Mucosa of descending colon (tissue), 3 donors: ENCODE data around the gene UBALD1. TPM values are rescaled to one million over a fixed set of nuclear protein-coding genes. Genes with fewer than 3 reads are reported as not detected.

Source experiments
- ATAC-seq: fragments of 200-7000 bp; cut with Tn5 transposase; one replicate; pipeline ENCODE4 v1.9.1; 2020; ENCODE audit warnings: mild to moderate bottlenecking, moderate library complexity
- DNase-seq, 3 donors: peaks; one replicate each; pipeline ENCODE4 v3.0.0-alpha.2; 2020
- H3K36me3 ChIP-seq: fragments of 200-600 bp; one replicate; pipeline ENCODE4 v1.8.0; 2021; ENCODE audit warnings: low read depth, mild to moderate bottlenecking
- H3K4me1 ChIP-seq: fragments of 200-600 bp; one replicate; pipeline ENCODE4 v1.8.0; 2021; ENCODE audit warnings: low read depth, mild to moderate bottlenecking
- H3K4me3 ChIP-seq: fragments of 200-600 bp; one replicate; pipeline ENCODE4 v1.8.0; 2021; ENCODE audit warnings: mild to moderate bottlenecking
- H3K9me3 ChIP-seq: fragments of 200-600 bp; one replicate; pipeline ENCODE4 v1.8.0; 2021; ENCODE audit warnings: mild to moderate bottlenecking
- CTCF ChIP-seq: fragments of 200-600 bp; IDR thresholded peaks from one replicate; pipeline ENCODE4 v1.8.0; 2022; ENCODE audit warnings: antibody characterized with exemption, mild to moderate bottlenecking
- intact Hi-C, 2 donors: fragments of 100-400 bp; cut with DNase I in 1 of 2; cut with micrococcal nuclease in 1 of 2; formaldehyde crosslinking; loops; one replicate each; pipeline versions ENCODE4 v1.11.0 to v1.11.1; 2022; cut with DNase I, micrococcal nuclease
- total RNA-seq, 3 donors: library from RNA; stranded (reverse); fragmentation: NEBNext Ultra II Directional in 2 of 3; extraction: Animal tissue kit (Norgen Biotek cat#: 25700) in 2 of 3; gene quantifications; one replicate each; pipeline versions ENCODE4 v1.2.1 to v1.2.4, GENCODE V29; 2021 to 2023
- donor health status: DM: no; HTN: no; CAD: no; lungs with moderate emphysema.
- donor health status: DM: no; HTN: no; CAD: no.
- donor health status: DM: no; HTN: yes; CAD: no.

Gene UBALD1
- total RNA-seq, 3 donors from 2014 or later = 21.3 to 38.8 (median 22.5) TPM

DNA sequence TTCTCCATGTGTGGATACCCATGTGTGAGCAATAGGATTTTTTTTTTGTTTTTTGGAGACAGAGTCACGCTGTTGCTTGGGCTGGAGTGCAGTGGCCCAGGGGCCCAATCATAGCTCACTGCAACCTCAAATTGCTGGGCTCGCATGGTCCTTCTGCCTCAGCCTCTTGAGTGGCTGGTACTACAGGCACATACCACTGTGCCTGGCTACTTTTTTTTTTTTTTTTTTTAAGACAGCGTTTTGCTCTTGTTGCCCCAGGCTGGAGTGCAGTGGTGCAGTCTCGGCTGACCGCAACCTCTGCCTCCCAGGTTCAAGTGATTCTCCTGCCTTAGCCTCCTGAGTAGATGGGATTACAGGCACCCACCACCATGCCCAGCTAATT lies 26.6 kb upstream of the UBALD1 start:
- no peak for TF ChIP-seq CTCF
- no peak for DNase-seq
- H3K36me3 ChIP-seq = no peaks in the 10 kb centered on the region
- no peak for ATAC-seq
- peaks cover 4% of the 10 kb centered on the region for H3K4me1 ChIP-seq
- intact Hi-C loops = no loop called here
- H3K9me3 ChIP-seq = no peaks in the 10 kb centered on the region
- no peak overlapping the region for H3K4me3 ChIP-seq

DNA sequence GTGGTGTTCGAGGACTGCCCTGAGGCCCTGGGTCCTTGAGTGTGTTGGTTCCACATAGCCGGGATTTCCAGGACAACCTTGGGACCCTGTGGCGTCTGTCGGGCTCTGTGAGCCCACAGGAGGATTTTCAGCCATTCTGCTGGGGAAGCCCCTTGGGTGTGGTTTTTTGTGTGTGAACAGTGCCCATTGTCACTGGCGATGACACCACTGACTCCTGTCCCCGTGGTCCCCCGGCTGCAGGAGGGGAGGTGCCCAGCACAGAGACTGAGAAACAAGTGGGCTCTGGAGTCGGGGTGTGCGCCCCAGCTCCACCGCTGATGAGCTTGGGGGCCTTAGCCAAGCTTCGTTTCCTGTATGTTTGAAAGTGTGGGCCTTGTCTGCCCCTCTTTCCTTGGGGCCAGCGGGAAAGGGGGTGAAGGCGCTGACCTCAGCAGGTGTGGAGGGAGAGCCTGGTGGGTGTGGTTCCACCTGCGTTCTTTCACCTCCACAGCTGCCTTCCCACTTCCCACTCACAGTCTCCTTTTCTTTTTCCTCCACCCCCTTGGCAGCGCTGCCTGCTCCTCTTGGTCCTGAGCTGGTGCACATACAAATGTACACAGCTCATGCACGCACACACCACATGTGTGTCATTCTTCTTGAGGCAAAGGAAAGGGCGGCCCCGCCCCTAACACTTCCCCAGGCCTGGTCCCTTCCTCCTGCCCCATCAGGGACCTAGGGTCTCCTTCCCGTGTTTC lies 26.1 kb upstream of the UBALD1 start:
- peak; percentile 58 for ATAC-seq
- intact Hi-C loops = no loop called here
- Histone ChIP-seq H3K4me1 (peaks cover 4% of the 10 kb centered on the region), H3K36me3 (no peaks in the 10 kb centered on the region), H3K9me3 (no peaks in the 10 kb centered on the region), H3K4me3 (no peak overlapping the region)
- no peak for DNase-seq
- no peak for TF ChIP-seq CTCF

GRCh38 chr16:4639899-4640509 lies 25.3 kb upstream of the UBALD1 start:
- ATAC-seq (no peak), DNase-seq (no peak)
- H3K4me3 ChIP-seq = no peak overlapping the region
- no peak for TF ChIP-seq CTCF
- H3K9me3 ChIP-seq = no peaks in the 10 kb centered on the region
- intact Hi-C loops = no loop called here
- H3K36me3 ChIP-seq = no peaks in the 10 kb centered on the region
- H3K4me1 ChIP-seq = peaks cover 4% of the 10 kb centered on the region

DNA sequence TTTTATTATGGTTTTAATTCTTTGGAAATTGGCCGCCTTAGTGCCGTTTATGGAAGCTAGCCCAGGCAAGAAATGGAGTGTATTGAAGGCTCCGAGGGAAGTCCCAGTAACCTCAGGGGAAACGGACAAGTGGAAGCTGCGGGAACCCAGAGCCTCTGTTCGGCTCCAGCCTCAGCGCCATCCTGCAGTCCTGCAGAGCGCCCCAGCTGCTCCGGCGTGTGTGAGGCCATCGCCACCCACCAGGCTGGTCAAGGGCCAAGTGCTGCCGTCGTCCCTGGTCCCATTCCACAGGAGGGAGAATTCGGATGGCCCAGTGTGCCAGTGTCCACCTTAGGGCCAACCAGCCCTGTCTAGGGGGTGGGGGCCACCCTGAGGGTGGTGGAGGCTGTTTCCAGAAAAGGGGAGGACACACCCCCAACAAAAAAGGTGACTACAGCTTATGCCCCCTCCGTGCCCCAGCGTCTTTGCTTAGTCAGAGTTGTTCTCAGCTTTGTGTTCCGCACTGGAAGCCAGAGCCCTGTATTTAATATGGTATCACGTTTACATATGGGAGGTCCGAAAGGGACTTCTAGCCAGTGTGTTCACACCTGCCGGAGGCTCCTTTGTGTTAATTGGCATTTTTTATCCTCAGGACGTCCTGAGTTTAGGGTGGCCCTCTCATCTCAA lies 22.9 kb upstream of the UBALD1 start:
- Histone ChIP-seq H3K9me3 (no peaks in the 10 kb centered on the region), H3K4me3 (no peak overlapping the region), H3K4me1 (peaks cover 4% of the 10 kb centered on the region), H3K36me3 (no peaks in the 10 kb centered on the region)
- ATAC-seq = no peak
- intact Hi-C loops = no loop called here
- DNase-seq = no peak
- no peak for TF ChIP-seq CTCF

GRCh38 chr16:4636196-4636595 lies 21.5 kb upstream of the UBALD1 start:
- TF ChIP-seq CTCF = no peak
- ATAC-seq = no peak
- no peak overlapping the region for H3K4me3 ChIP-seq
- intact Hi-C loops = no loop called here
- H3K4me1 ChIP-seq = peaks cover 4% of the 10 kb centered on the region
- no peak for DNase-seq
- no peaks in the 10 kb centered on the region for H3K36me3 ChIP-seq
- peaks cover 4% of the 10 kb centered on the region for H3K9me3 ChIP-seq
